ENCODE results near the gene RAET1G. TPM values are rescaled to one million over a fixed set of nuclear protein-coding genes. Genes with fewer than 3 reads are reported as not detected.

Gene RAET1G
- total RNA-seq, 1 donor from 2014 or later: 0.18 TPM

GRCh38 chr6:149888659-149889058, 34.3 kb downstream of the RAET1G start:
- Mint-ChIP-seq H3K4me1 (ENCODE audit: low read depth) (no peaks in the 10 kb centered on the region), H3K36me3 (ENCODE audit: low read depth) (no peaks in the 10 kb centered on the region)

DNA sequence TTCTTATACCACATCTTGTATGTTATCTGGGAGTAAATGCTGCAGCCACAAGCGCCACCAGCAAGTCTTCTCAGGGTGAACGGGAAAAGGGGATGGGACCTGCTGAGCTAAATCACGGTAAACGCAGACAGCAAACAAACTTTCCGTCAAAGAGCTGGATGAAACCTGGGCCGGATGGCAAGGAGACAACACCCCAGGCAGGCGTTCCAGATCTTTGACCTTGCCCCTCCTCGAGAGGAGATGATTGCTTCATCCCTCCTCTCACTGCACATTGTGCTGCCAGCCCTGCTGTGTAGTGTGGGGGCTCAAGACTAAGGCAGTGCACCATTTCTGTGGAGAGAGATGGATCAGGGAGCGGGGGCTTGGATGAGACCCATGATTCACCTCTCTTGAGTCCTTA, 34.8 kb downstream of the RAET1G start:
- Mint-ChIP-seq H3K4me1 (ENCODE audit: low read depth) (no peaks in the 10 kb centered on the region), H3K36me3 (ENCODE audit: low read depth) (no peaks in the 10 kb centered on the region), H3K27ac (no peak overlapping the region), H3K9me3 (no peaks in the 10 kb centered on the region), H3K4me3 (no peak overlapping the region), H3K27me3 (ENCODE audit: insufficient read depth) (peaks cover 24% of the 10 kb centered on the region)
- no peak for DNase-seq (ENCODE audit: low spot score)
- intact Hi-C loops (cut with micrococcal nuclease): no loop called here

More at GRCh38 chr6:149888659-149889058, 34.3 kb downstream of the RAET1G start:
- DNase-seq (ENCODE audit: low spot score): no peak
- Mint-ChIP-seq H3K27me3 (ENCODE audit: insufficient read depth) (peaks cover 29% of the 10 kb centered on the region), H3K9me3 (no peaks in the 10 kb centered on the region), H3K27ac (no peak overlapping the region), H3K4me3 (no peak overlapping the region)
- intact Hi-C loops (cut with micrococcal nuclease): no loop called here

- Mint-ChIP-seq H3K4me1 (ENCODE audit: low read depth) (no peaks in the 10 kb centered on the region), H3K9me3 (no peaks in the 10 kb centered on the region), H3K4me3 (no peak overlapping the region), H3K36me3 (ENCODE audit: low read depth) (no peaks in the 10 kb centered on the region), H3K27ac (no peak overlapping the region), H3K27me3 (ENCODE audit: insufficient read depth) (peaks cover 19% of the 10 kb centered on the region)
- no peak for DNase-seq (ENCODE audit: low spot score)
- intact Hi-C loops (cut with micrococcal nuclease): no loop called here
These were observed 35.6 kb downstream of the RAET1G start for GRCh38 chr6:149887343-149887742.

- Mint-ChIP-seq H3K27me3 (ENCODE audit: insufficient read depth) (peaks cover 12% of the 10 kb centered on the region), H3K4me1 (ENCODE audit: low read depth) (no peaks in the 10 kb centered on the region), H3K4me3 (no peak overlapping the region), H3K27ac (no peak overlapping the region), H3K36me3 (ENCODE audit: low read depth) (no peaks in the 10 kb centered on the region), H3K9me3 (no peaks in the 10 kb centered on the region)
- DNase-seq (ENCODE audit: low spot score): no peak
- intact Hi-C loops (cut with micrococcal nuclease): no loop called here
These were observed 37.0 kb downstream of the RAET1G start for GRCh38 chr6:149885888-149886287.

- H3K27me3 Mint-ChIP-seq (ENCODE audit: insufficient read depth): peaks cover 10% of the 10 kb centered on the region
- DNase-seq (ENCODE audit: low spot score): no peak
- H3K27ac Mint-ChIP-seq: no peak overlapping the region
- no peaks in the 10 kb centered on the region for H3K36me3 Mint-ChIP-seq (ENCODE audit: low read depth)
- intact Hi-C loops (cut with micrococcal nuclease): no loop called here
- no peak overlapping the region for H3K4me3 Mint-ChIP-seq
- no peaks in the 10 kb centered on the region for H3K4me1 Mint-ChIP-seq (ENCODE audit: low read depth)
- H3K9me3 Mint-ChIP-seq: no peaks in the 10 kb centered on the region
These were observed 38.3 kb downstream of the RAET1G start for GRCh38 chr6:149884617-149885016.

DNA sequence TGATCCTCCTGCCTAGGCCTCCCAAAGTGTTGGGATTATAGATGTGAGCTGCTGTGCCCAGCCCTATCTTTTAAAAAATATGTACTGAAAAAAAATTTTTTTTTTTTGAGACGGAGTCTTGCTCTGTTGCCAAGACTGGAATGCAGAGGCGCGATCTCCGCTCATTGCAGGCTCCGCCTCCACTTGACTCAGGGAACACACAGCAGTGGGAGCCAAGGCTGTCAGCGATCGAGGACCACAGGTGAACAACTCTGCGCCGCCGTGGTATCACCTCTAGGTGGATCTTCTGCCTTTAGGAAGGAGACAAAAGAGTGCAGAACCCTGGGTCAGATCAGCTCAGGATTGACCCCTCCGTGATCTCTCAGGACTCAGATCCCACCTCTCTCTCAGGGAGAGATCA, 38.7 kb downstream of the RAET1G start:
- peaks cover 10% of the 10 kb centered on the region for H3K27me3 Mint-ChIP-seq (ENCODE audit: insufficient read depth)
- no peaks in the 10 kb centered on the region for H3K36me3 Mint-ChIP-seq (ENCODE audit: low read depth)
- no peak overlapping the region for H3K27ac Mint-ChIP-seq
- H3K9me3 Mint-ChIP-seq: no peaks in the 10 kb centered on the region
- H3K4me3 Mint-ChIP-seq: no peak overlapping the region
- no peak for DNase-seq (ENCODE audit: low spot score)
- intact Hi-C loops (cut with micrococcal nuclease): no loop called here
- H3K4me1 Mint-ChIP-seq (ENCODE audit: low read depth): no peaks in the 10 kb centered on the region

DNA sequence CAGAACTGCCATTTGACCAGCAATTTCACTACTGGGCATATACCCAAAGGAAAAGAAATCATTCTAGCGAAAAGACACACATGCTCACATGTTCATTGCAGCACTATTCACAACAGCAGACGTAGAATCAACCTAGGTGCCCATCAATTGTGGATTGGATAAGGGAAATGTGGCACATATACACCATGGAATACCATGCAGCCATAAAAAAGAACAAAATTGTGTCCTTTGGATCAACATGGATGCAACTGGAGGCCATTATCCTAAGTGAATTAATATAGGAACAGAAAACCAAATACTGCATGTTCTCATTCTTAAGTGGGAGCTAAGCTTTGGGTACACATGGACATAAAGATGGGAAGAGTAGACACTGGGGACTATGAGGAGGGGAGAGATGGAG, 41.1 kb downstream of the RAET1G start:
- Mint-ChIP-seq H3K9me3 (no peaks in the 10 kb centered on the region), H3K27me3 (ENCODE audit: insufficient read depth) (peaks cover 17% of the 10 kb centered on the region), H3K4me3 (no peak overlapping the region), H3K4me1 (ENCODE audit: low read depth) (no peaks in the 10 kb centered on the region), H3K36me3 (ENCODE audit: low read depth) (no peaks in the 10 kb centered on the region), H3K27ac (no peak overlapping the region)
- no peak for DNase-seq (ENCODE audit: low spot score)
- intact Hi-C loops (cut with micrococcal nuclease): no loop called here

DNA sequence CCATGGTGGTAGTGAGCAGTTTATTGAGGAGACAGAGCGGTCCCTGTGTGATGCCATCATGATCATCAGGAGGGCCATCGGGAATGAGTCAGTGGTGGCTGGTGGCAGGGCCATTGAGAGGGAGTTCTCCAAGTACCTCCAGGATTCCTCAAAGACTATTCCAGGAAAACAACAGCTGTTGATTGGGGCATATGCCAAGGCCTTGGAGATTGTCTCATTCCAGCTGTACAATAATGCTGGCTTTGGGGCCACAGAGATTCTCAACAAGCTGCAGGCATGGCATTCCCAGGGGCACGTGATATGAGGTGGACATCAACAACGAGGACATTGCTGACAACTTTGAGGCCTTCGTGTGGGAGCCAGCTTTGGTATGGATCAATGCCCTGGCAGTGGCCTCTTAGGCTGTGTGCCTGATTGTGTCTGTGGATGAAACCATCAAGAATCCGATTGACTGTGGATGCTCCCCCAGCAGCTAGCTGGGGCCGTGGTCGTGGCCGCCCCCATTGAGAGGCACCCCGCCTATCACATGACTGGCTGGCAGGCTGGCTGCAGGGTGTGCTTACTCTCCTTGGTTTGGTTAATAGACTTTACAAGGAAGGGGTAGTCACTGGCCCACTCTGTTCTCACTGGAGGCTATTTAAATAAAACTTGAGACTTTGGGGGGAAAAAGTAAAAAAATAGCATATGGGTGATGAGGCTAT, 41.7 kb downstream of the RAET1G start:
- no peaks in the 10 kb centered on the region for H3K36me3 Mint-ChIP-seq (ENCODE audit: low read depth)
- no peaks in the 10 kb centered on the region for H3K9me3 Mint-ChIP-seq
- peaks cover 20% of the 10 kb centered on the region for H3K27me3 Mint-ChIP-seq (ENCODE audit: insufficient read depth)
- H3K4me1 Mint-ChIP-seq (ENCODE audit: low read depth): no peaks in the 10 kb centered on the region
- H3K27ac Mint-ChIP-seq: no peak overlapping the region
- no peak overlapping the region for H3K4me3 Mint-ChIP-seq
- DNase-seq (ENCODE audit: low spot score): no peak
- intact Hi-C loops (cut with micrococcal nuclease): no loop called here

- H3K9me3 Mint-ChIP-seq: no peaks in the 10 kb centered on the region
- no peak overlapping the region for H3K27ac Mint-ChIP-seq
- intact Hi-C loops (cut with micrococcal nuclease): no loop called here
- DNase-seq (ENCODE audit: low spot score): no peak
- H3K27me3 Mint-ChIP-seq (ENCODE audit: insufficient read depth): peaks cover 29% of the 10 kb centered on the region
- H3K4me1 Mint-ChIP-seq (ENCODE audit: low read depth): no peaks in the 10 kb centered on the region
- no peaks in the 10 kb centered on the region for H3K36me3 Mint-ChIP-seq (ENCODE audit: low read depth)
- H3K4me3 Mint-ChIP-seq: no peak overlapping the region
These were observed 45.3 kb downstream of the RAET1G start for GRCh38 chr6:149877659-149878058.

DNA sequence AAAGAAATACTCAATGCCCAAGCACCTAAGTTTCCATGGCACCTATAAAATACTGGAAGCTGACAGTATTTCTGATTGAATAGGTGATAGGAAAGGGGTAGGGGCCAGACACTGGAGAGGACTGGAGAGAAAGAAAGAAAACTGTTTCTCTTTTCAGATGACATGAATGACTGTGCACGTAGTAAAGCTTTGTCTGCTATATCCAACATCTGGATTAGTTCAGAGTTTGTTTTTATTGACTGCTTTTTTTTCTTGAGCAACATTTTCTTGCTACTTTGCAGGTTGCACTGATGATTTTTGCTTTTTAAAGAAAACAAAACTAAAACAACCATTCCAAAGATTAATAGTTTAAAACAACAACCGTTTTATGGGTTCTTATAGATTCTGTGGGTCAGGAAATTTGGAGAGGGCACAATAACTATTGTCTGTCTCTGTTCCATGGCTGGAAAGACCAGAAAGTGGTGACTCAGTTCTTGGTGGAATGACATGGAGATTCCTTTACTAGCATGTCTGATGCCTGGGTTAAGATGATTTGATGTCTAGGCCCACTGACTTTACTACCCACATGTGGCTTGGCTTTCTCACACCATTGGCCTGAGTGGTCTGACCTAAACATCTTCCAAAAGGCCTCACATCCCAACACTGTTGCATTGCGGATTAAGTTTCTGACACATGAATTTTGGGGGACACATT, 46.5 kb downstream of the RAET1G start:
- Mint-ChIP-seq H3K9me3 (peaks cover 8% of the 10 kb centered on the region), H3K36me3 (ENCODE audit: low read depth) (no peaks in the 10 kb centered on the region), H3K4me1 (ENCODE audit: low read depth) (no peaks in the 10 kb centered on the region), H3K27me3 (ENCODE audit: insufficient read depth) (peaks cover 33% of the 10 kb centered on the region), H3K27ac (no peak overlapping the region), H3K4me3 (no peak overlapping the region)
- intact Hi-C loops (cut with micrococcal nuclease): no loop called here
- no peak for DNase-seq (ENCODE audit: low spot score)

DNA sequence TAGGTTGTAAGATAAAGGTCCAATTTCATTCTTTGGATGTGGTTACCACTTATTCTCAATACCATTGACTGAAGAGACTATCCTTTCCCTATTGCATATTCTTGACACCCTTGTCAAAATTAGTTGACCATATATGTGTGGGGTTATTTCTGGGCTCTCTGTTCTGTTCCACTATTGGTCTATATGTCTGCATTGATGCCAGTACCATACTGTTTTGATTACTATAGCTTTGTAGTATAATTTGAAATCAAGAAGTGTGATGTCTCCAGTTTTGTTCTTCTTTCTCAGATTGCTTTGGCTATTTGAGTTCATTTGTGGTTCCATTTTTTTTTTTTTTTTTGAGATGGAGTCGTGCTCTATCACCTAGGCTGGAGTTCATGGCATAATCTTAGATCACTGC, 50.7 kb downstream of the RAET1G start:
- H3K4me3 Mint-ChIP-seq: no peak overlapping the region
- no peaks in the 10 kb centered on the region for H3K36me3 Mint-ChIP-seq (ENCODE audit: low read depth)
- H3K9me3 Mint-ChIP-seq: peaks cover 8% of the 10 kb centered on the region
- H3K4me1 Mint-ChIP-seq (ENCODE audit: low read depth): no peaks in the 10 kb centered on the region
- intact Hi-C loops (cut with micrococcal nuclease): no loop called here
- no peak overlapping the region for H3K27ac Mint-ChIP-seq
- H3K27me3 Mint-ChIP-seq (ENCODE audit: insufficient read depth): peaks cover 33% of the 10 kb centered on the region
- DNase-seq (ENCODE audit: low spot score): no peak

GRCh38 chr6:149871182-149871581, 51.7 kb downstream of the RAET1G start:
- H3K27ac Mint-ChIP-seq: no peak overlapping the region
- no peak overlapping the region for H3K4me3 Mint-ChIP-seq
- no peak for DNase-seq (ENCODE audit: low spot score)
- no peaks in the 10 kb centered on the region for H3K36me3 Mint-ChIP-seq (ENCODE audit: low read depth)
- H3K4me1 Mint-ChIP-seq (ENCODE audit: low read depth): no peaks in the 10 kb centered on the region
- peaks cover 27% of the 10 kb centered on the region for H3K27me3 Mint-ChIP-seq (ENCODE audit: insufficient read depth)
- H3K9me3 Mint-ChIP-seq: peaks cover 8% of the 10 kb centered on the region
- intact Hi-C loops (cut with micrococcal nuclease): no loop called here

DNA sequence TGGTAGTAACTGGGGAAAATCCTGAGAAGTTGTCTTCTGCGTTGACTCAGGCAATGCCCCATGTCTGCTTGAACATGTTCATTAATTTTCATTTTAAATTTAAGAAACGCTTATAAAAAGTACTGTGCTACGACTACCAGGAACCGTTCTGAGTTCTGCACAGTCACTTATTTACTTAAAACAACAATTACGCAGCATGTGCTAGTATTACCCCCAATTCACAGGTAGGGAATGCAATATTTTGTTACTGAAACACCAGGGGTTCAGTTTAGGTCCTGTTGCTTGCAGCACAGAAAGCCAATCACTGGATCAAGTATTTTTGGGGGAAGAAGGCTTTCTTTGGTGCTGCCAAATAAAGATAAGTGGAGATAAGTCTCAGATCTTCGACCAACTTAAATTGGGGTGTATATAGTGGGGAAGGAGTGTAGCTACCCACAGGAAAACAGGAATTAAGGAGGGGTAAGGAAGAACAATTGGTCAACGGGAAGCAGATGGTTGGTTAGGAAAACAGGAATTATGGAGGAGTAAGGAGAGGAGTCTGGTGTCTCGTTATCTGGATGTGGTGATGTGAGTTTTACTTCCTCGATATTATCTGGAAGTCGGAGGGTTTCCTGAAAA, 53.5 kb downstream of the RAET1G start:
- intact Hi-C loops (cut with micrococcal nuclease): no loop called here
- Mint-ChIP-seq H3K27ac (no peak overlapping the region), H3K4me1 (ENCODE audit: low read depth) (peaks cover 8% of the 10 kb centered on the region), H3K27me3 (ENCODE audit: insufficient read depth) (peaks cover 35% of the 10 kb centered on the region), H3K9me3 (peaks cover 8% of the 10 kb centered on the region), H3K36me3 (ENCODE audit: low read depth) (no peaks in the 10 kb centered on the region), H3K4me3 (no peak overlapping the region)
- DNase-seq (ENCODE audit: low spot score): no peak
